HG03103 (cell line): ENCODE measurements around the gene MAPT.
"Not testable (repeated sequence)": the region's sequence is repeated elsewhere in the genome, so short reads cannot be mapped to it uniquely, and the experiment has no call there.

ENCODE experiments used
- ATAC-seq: cut with Tn5 transposase; IDR thresholded peaks from one replicate; pipeline ENCODE4 v1.9.1; 2021; ENCODE audit warnings: low read depth; ENCODE audit not compliant: unreplicated experiment

MAPT gene

GRCh38 chr17:45861165-45861564 lies 33.2 kb upstream of the MAPT start:
- no peak for ATAC-seq

- not testable (repeated sequence) for ATAC-seq
Measured at GRCh38 chr17:45862127-45862526, 32.2 kb upstream of the MAPT start.

GRCh38 chr17:45863857-45864654 lies 30.3 kb upstream of the MAPT start:
- no peak for ATAC-seq

- ATAC-seq: no peak
Measured at GRCh38 chr17:45867171-45867570, 27.2 kb upstream of the MAPT start.

- ATAC-seq: no peak
Measured at GRCh38 chr17:45867702-45868101, 26.7 kb upstream of the MAPT start.

- ATAC-seq: no peak
Measured at GRCh38 chr17:45868276-45868675, 26.1 kb upstream of the MAPT start.

- ATAC-seq: no peak
Measured at GRCh38 chr17:45869676-45870341, 24.5 kb upstream of the MAPT start.

GRCh38 chr17:45870342-45870974 lies 23.9 kb upstream of the MAPT start:
- no peak for ATAC-seq

- no peak for ATAC-seq
Measured at GRCh38 chr17:45871718-45872117, 22.6 kb upstream of the MAPT start.

- ATAC-seq: no peak
Measured at GRCh38 chr17:45873728-45874127, 20.6 kb upstream of the MAPT start.

GRCh38 chr17:45874151-45874550 lies 20.2 kb upstream of the MAPT start:
- no peak for ATAC-seq

GRCh38 chr17:45876539-45876938 lies 17.8 kb upstream of the MAPT start:
- ATAC-seq: no peak

- no peak for ATAC-seq
Measured at GRCh38 chr17:45877467-45877866, 16.9 kb upstream of the MAPT start.

- ATAC-seq: no peak
Measured at GRCh38 chr17:45883063-45883462, 11.3 kb upstream of the MAPT start.

GRCh38 chr17:45886852-45887251 lies 7.5 kb upstream of the MAPT start:
- ATAC-seq: no peak

- ATAC-seq: no peak
Measured at GRCh38 chr17:45888392-45888791, 6.0 kb upstream of the MAPT start.

GRCh38 chr17:45889579-45889978 lies 4.8 kb upstream of the MAPT start:
- ATAC-seq: no peak

GRCh38 chr17:45893725-45894021 lies 681 bp upstream of the MAPT start:
- ATAC-seq: no peak

GRCh38 chr17:45895304-45895968 lies 1.1 kb downstream of the MAPT start:
- no peak for ATAC-seq

- ATAC-seq: no peak
Measured at GRCh38 chr17:45895969-45896785, 1.8 kb downstream of the MAPT start.
